AG08396 (cell line): ENCODE data around the gene SNW1.
"Not testable (repeated sequence)": the region's sequence is repeated elsewhere in the genome, so short reads cannot be mapped to it uniquely, and the experiment has no call there.

Experiments used
- DNase-seq: peaks from one replicate; pipeline ENCODE4 v3.0.0; 2012; ENCODE audit warnings: low spot score, mixed read lengths

SNW1 gene

GRCh38 chr14:77760381-77761204 is at the start of gene SNW1:
Gene SNW1, minus strand, starts transcription at chr14:77761156. Its CDS starts 29 bp downstream, at chr14:77761127.
- DNase-seq: peak; percentile 95

GRCh38 chr14:77809011-77809410 is 48.1 kb upstream of the SNW1 start:
- DNase-seq: no peak

GRCh38 chr14:77808250-77808649 is 47.3 kb upstream of the SNW1 start:
- DNase-seq: no peak

- no peak for DNase-seq
Measured at GRCh38 chr14:77805706-77806105, 44.8 kb upstream of the SNW1 start.

DNA sequence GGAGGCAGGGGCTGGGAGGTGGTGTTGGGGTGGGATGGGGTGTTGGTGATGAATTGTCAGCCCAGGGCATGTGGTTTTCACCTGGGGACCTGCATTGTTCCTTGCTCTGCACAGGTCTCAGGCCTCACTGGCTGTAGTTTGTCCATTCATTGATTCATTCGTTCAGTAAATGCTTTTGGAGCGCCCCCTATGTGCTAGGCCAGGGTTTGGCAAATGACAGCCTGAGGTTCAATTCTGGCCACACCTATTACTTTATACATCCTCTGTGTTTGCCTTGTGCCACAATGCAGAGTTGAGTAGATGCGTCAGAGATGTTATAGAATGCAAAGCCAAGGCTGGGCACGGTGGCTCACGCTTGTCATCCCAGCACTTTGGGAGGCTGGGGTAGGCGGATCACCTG is 43.6 kb upstream of the SNW1 start:
- no peak for DNase-seq

- no peak for DNase-seq
Measured at GRCh38 chr14:77800814-77801213, 39.9 kb upstream of the SNW1 start.

GRCh38 chr14:77799863-77800730 is 39.1 kb upstream of the SNW1 start, which contains the start of gene ADCK1:
Gene ADCK1, plus strand, starts transcription at chr14:77800109. Its CDS starts 18,870 bp downstream, at chr14:77818979.
- peak; percentile 87 for DNase-seq

DNA sequence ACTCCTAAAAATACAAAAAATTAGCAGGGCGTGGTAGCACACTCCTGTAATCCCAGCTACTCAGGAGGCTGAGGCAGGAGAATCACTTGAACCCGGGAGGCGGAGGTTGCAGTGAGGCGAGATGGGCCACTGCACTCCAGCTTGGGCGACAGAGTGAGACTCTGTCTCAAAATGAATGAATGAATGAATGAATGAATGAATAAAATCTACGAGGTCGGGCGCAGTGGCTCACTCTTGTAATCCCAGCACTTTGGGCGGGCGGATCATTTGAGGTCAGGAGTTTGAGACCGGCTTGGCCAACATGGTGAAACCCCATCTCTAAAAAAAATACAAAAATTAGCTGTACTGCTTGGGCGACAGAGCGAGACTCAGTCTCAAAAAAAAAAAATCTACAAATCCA is 38.5 kb upstream of the SNW1 start:
- DNase-seq: not testable (repeated sequence)

- DNase-seq: no peak
Measured at GRCh38 chr14:77794357-77794756, 33.4 kb upstream of the SNW1 start.

DNA sequence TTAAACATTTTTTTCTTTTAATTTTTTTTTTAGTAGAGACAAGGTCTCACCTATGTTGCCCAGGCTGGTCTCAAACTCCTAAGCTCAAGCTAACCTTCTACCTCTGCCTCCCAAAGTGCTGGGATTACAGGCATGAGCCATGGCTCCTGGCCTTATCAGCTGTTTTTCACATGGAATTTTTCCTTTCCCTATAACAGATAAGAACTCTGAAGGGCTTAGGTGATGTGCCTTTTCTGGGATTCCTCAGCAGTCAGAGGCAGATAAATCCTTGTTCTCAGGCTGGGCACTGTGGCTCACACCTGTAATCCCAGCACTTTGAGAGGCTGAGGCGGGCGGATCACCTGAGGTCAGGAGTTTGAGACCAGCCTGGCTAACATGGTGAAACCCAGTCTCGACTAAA is 32.3 kb upstream of the SNW1 start:
- not testable (repeated sequence) for DNase-seq

- no peak for DNase-seq
Measured at GRCh38 chr14:77791225-77791600, 30.3 kb upstream of the SNW1 start.

DNA sequence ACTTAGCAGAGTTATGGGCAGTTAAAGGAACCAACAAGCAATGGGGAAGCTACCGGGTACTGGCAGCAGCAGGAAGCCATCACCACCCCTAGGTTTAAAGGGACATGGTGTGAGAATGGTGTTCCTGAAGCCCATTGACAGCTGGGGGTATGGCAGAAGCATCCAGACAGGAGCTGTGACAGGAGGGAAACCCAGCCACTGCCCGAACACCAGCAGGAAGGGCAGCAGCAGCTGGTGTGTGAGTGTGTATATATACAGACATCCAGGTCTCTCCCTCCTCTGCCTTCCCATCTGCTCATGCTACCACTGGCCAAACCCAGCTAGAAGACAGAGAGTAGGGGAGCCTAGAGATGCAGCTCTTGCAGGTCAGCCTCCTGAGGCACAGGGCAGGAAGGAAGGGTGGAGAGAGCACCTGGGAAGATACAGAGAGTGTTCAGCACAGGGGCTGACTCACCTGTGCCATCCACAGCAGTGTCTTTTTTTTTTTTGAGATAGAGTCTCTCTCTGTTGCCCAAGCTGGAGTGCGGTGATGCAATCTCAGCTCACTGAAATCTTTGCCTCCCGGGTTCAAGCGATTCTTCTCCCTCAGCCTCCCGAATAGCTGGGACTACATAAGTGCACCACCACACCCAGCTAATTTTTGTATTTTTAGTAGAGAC is 29.7 kb upstream of the SNW1 start:
- no peak for DNase-seq

DNA sequence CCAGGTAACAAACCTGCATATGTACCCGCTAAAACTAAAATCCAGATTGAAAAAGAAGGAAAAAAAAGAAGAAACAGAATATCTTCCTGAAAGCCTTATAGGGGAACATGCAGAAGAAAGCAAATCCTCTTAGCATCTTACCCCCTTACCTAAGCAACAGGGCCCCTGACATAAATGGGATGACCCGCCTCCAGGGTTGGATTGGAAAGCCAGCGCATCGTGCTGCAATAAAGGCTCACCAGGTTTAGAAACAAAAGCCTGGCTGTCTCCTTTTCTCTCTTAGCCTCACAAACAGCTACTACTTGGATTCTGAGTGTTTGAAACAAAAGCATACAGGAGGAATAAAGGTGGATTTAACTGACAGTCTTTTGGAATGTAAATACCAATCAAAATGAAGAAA is 25.2 kb upstream of the SNW1 start:
- DNase-seq: no peak

DNA sequence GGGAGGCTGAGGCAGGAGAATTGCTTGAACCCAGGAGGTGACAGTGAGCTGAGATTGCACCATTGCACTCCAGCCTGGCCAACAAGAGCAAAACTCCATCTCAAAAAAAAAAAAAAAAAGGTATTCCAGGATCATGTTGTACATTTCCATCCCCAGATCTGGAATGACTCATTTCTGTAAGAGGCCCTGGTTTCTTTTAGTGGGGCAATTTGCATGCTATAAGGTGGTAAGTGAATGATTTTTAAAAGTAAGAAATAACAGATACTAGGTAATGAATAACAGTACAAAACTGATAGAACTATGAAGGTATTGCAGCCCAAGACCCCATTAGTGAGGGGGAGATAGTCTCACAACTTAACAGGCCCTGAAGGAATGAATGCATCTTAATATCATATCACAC is 21.2 kb upstream of the SNW1 start:
- no peak for DNase-seq

DNA sequence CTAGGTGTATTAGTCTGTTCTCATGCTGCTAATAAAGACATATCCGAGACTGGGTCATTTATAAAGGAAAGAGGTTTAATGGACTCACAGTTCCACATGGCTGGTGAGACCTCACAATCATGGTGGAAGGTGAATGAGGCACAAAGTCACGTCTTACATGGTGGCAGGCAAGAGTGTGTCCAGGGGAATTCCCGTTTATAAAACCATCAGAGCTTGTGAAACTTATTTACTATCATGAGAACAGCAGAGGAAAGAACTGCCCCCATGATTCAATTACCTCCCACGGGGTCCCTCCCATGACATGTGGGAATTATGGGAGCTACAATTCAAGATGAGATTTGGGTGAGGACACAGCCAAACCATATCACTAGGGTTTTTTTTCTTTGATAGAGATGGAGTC is 13.0 kb upstream of the SNW1 start:
- not testable (repeated sequence) for DNase-seq

DNA sequence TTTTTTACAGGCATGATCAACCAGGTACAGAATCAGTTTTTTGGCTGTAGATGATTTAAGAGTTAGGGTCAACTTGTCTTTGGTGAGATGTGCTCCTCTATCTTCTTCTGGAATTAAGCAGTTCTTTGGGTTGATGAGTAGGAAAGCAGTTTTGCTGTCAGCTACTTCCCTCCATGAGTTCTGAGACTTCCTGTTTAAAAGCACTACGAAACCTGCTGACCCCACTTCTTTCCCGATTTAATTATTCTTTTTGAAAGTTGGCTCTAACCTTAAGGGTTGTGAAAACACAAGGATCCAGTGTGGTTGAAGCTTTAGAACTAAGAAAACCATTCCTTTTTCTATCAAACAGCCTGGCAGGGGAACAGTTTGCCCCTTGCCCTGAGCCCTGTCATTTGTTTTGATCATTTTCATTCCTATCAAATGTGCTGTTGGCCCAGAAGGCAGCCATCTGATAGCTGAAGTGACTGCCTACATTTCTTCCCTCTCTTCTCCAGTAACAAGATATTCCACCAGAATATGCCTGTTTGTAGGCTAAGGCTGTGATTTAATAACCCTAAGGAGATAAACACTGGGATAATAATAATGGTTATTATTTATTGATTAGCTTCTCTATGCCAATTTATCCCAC is 7.6 kb upstream of the SNW1 start:
- DNase-seq: not testable (repeated sequence)

DNA sequence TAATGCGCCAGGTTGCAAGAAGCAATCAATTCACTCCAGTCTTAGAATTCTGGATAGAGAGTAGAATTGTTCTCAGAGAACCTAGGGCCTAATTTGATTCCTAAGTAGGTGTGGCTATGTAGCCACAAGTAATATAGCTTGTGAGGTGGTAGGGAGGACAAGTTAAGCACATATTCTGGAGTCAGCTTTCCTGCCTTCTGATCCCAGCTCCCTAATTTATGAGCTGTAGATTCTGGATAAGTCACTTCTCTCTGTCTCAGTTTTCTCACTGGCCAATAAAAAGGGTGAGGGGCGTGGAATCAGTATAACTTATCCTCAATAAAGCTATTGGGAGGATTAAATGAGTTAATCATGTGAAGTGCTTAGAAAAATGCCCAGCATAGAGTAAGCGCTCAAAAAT is 3.0 kb upstream of the SNW1 start:
- DNase-seq: no peak

DNA sequence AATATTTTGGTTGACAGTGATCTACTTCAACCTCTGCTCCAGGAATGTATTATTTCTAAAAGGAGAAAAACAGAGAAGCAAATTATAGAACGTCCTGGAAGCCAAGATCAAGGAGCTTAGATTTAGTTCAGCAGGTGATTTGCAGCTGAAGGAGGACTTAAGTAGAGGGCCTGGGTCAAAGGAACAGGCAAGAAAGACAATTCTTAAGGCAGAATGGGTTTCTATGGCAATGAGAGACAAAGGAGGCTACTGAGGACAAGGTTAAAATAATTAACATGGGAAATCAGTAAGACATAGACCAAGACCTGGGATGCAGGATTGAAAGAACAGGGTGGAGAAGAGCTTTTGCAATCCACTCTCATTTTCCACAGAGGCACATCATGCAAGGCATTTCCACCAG is 2.4 kb upstream of the SNW1 start:
- DNase-seq: no peak

GRCh38 chr14:77761205-77761931 is 412 bp upstream of the SNW1 start:
- peak; percentile 25 for DNase-seq

- DNase-seq: no peak
Measured at GRCh38 chr14:77752799-77753516, 8.0 kb downstream of the SNW1 start.

DNA sequence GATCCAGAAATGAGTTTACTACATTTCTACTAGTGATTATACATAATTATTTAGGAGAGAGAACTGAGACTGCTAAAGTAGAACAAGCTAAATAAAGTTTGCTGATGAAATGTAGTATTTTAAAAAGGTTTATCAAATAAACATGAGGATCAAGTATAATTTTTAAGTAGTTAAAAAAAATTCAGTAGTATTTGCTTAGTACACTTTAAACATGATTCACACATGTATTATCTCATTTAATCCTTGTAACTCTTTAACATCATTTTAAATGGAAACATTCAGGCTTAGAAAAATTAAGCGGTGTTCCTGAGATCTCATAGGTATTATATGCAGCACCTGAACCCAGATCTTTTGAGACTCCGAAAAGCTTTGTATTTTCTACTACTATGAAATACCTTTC is 8.7 kb downstream of the SNW1 start:
- no peak for DNase-seq
